A673 (cell line): ENCODE results near the gene TBC1D4. TPM values are rescaled to one million over a fixed set of nuclear protein-coding genes. Genes with fewer than 3 reads are reported as not detected.
A peak's percentile ranks its signal among the peaks of the same experiment; 100 is the strongest.

Experiments
- BruUV-seq: library from RNA; stranded (reverse); fragments of 400-500 nt; replicated peaks from 2 replicates; lab custom pipeline; 2021; lab: Mats Ljungman, UMichigan
- CTCF ChIA-PET: fragments of 300-600 bp; sonication (Branson Sonifier 250); formaldehyde crosslinking; loops from one replicate; lab custom pipeline; 2022; ENCODE audit warnings: antibody characterized with exemption; lab: Charles Lee
- POLR2A ChIA-PET: fragments of 300-600 bp; sonication (Branson Sonifier 250); formaldehyde crosslinking; loops from one replicate; lab custom pipeline; 2022; ENCODE audit warnings: antibody characterized with exemption; ENCODE audit not compliant: low non-redundant PET; lab: Charles Lee
- DNase-seq: peaks from one replicate; pipeline ENCODE4 v3.0.0-alpha.2; 2015; ENCODE audit warnings: low spot score
- H3K27ac ChIP-seq: fragments of 200-600 bp; sonication (generic); 2 replicates; pipeline ENCODE4 v1.5.1; 2016; ENCODE audit warnings: mixed run types, low read depth, mild to moderate bottlenecking, mixed read lengths, antibody characterized with exemption, low read length; ENCODE audit not compliant: poor library complexity, severe bottlenecking
- H3K27me3 ChIP-seq: fragments of 200-600 bp; sonication (generic); replicated peaks from 2 replicates; pipeline ENCODE4 v1.6.1; 2017; ENCODE audit warnings: mixed run types, low read depth, mild to moderate bottlenecking, mixed read lengths, antibody characterized with exemption, low read length; ENCODE audit not compliant: insufficient read depth, poor library complexity
- H3K36me3 ChIP-seq: fragments of 200-600 bp; sonication (generic); 2 replicates; pipeline ENCODE4 v1.6.1; 2016; ENCODE audit warnings: mixed run types, mild to moderate bottlenecking, mixed read lengths, antibody characterized with exemption, low read length; ENCODE audit not compliant: insufficient read depth, poor library complexity, severe bottlenecking
- H3K4me1 ChIP-seq: fragments of 200-600 bp; sonication (generic); 2 replicates; pipeline ENCODE4 v1.6.1; 2017; ENCODE audit warnings: mixed run types, mild to moderate bottlenecking, mixed read lengths, antibody characterized with exemption, low read length; ENCODE audit not compliant: insufficient read depth, poor library complexity, severe bottlenecking
- H3K4me3 ChIP-seq: fragments of 200-600 bp; sonication (generic); 2 replicates; pipeline ENCODE4 v1.5.1; 2016; ENCODE audit warnings: low read depth, mixed run types, mild to moderate bottlenecking, mixed read lengths, low read length; ENCODE audit not compliant: poor library complexity, severe bottlenecking
- H3K9me3 ChIP-seq: fragments of 200-600 bp; sonication (generic); 2 replicates; pipeline ENCODE4 v1.6.1; 2016; ENCODE audit warnings: mixed run types, low read depth, mild to moderate bottlenecking, mixed read lengths, antibody characterized with exemption, low read length; ENCODE audit not compliant: poor library complexity, severe bottlenecking
- CTCF ChIP-seq: fragments of 300-800, 200-600 bp; sonication (generic); conservative IDR thresholded peaks from 2 replicates; pipeline ENCODE4 v1.5.1; 2017; ENCODE audit warnings: low read depth, mild to moderate bottlenecking, antibody characterized with exemption, low read length, moderate library complexity, mixed read lengths
- EZH2 ChIP-seq: fragments of 200-600 bp; sonication (generic); IDR thresholded peaks from 2 replicates; pipeline ENCODE4 v1.6.1; 2017; ENCODE audit warnings: borderline replicate concordance, low read depth, mild to moderate bottlenecking, mixed read lengths, antibody characterized with exemption, low read length; ENCODE audit not compliant: poor library complexity, severe bottlenecking
- intact Hi-C: fragments of 100-400 bp; cut with micrococcal nuclease; formaldehyde crosslinking; loops from one replicate; pipeline ENCODE4 v1.10.0; 2022; ENCODE audit not compliant: unreplicated experiment
- total RNA-seq: library from RNA; stranded (reverse); gene quantifications from 2 replicates; pipeline ENCODE4 v1.2.3, GENCODE V29; 2021

TBC1D4 gene
- total RNA-seq, 1 experiment from 2014 or later: 9.8 TPM

GRCh38 chr13:75258159-75258782 is 223.7 kb downstream of the TBC1D4 start:
- Histone ChIP-seq H3K9me3 (no peaks in the 10 kb centered on the region), H3K27me3 (no peaks in the 10 kb centered on the region), H3K4me1 (peaks cover 5% of the 10 kb centered on the region), H3K27ac (no peak overlapping the region), H3K36me3 (no peaks in the 10 kb centered on the region), H3K4me3 (no peak overlapping the region)
- ChIA-PET CTCF (no interaction called here), POLR2A (no interaction called here)
- BruUV-seq: no TSS peak
- peak; percentile 55 for DNase-seq
- intact Hi-C loops: loop anchor here (10.0 kb wide), 1 partner anchor 1533 kb away; no protein-coding TSS in a partner anchor
- peak; percentile 73 for TF ChIP-seq CTCF
- TF ChIP-seq EZH2: no peak

- H3K4me1 ChIP-seq: peaks cover 5% of the 10 kb centered on the region
- H3K27me3 ChIP-seq: no peaks in the 10 kb centered on the region
- no TSS peak for BruUV-seq
- intact Hi-C loops: loop anchor here (10.0 kb wide), 1 partner anchor 1532 kb away; no protein-coding TSS in a partner anchor
- ChIA-PET POLR2A (no interaction called here), CTCF (no interaction called here)
- DNase-seq: no peak
- no peak overlapping the region for H3K27ac ChIP-seq
- no peaks in the 10 kb centered on the region for H3K9me3 ChIP-seq
- no peak overlapping the region for H3K4me3 ChIP-seq
- TF ChIP-seq EZH2 (no peak), CTCF (no peak)
- no peaks in the 10 kb centered on the region for H3K36me3 ChIP-seq
These were observed 225.0 kb downstream of the TBC1D4 start for GRCh38 chr13:75256922-75257321.

- Histone ChIP-seq H3K4me1 (peaks cover 5% of the 10 kb centered on the region), H3K27ac (no peak overlapping the region), H3K9me3 (no peaks in the 10 kb centered on the region), H3K36me3 (no peaks in the 10 kb centered on the region), H3K4me3 (no peak overlapping the region), H3K27me3 (no peaks in the 10 kb centered on the region)
- TF ChIP-seq EZH2 (no peak), CTCF (no peak)
- POLR2A ChIA-PET: no interaction called here
- CTCF ChIA-PET: no interaction called here
- no TSS peak for BruUV-seq
- intact Hi-C loops: loop anchor here (10.0 kb wide), 1 partner anchor 1531 kb away; no protein-coding TSS in a partner anchor
- no peak for DNase-seq
These were observed 226.3 kb downstream of the TBC1D4 start for GRCh38 chr13:75255653-75256052.
